Measurements from ENCODE around the gene GRIK3.

Gene GRIK3

GRCh38 chr1:37042506-37042905, 8.2 kb upstream of the GRIK3 start:
- DNase-seq, result no peak

- DNase-seq, result no peak
These were observed 7.2 kb upstream of the GRIK3 start for GRCh38 chr1:37041483-37041882.

- no peak for DNase-seq
These were observed 6.5 kb upstream of the GRIK3 start for GRCh38 chr1:37040773-37041172.

- DNase-seq, result no peak
These were observed 5.9 kb upstream of the GRIK3 start for GRCh38 chr1:37040261-37040660.

- no peak for DNase-seq
These were observed 4.1 kb upstream of the GRIK3 start for GRCh38 chr1:37038227-37039093.

- DNase-seq, result no peak
These were observed 3.4 kb upstream of the GRIK3 start for GRCh38 chr1:37037690-37038089.

- no peak for DNase-seq
These were observed 2.3 kb upstream of the GRIK3 start for GRCh38 chr1:37036667-37037053.

- DNase-seq, result no peak
These were observed 1.7 kb upstream of the GRIK3 start for GRCh38 chr1:37035796-37036666.

- DNase-seq, result no peak
These were observed 838 bp upstream of the GRIK3 start for GRCh38 chr1:37035014-37035691.

- no peak for DNase-seq
These were observed 787 bp downstream of the GRIK3 start for GRCh38 chr1:37033355-37034101.

GRCh38 chr1:37032660-37033354, 1.5 kb downstream of the GRIK3 start:
- no peak for DNase-seq

GRCh38 chr1:37031871-37032270, 2.4 kb downstream of the GRIK3 start:
- no peak for DNase-seq

GRCh38 chr1:37031429-37031828, 2.9 kb downstream of the GRIK3 start:
- no peak for DNase-seq

- DNase-seq, result no peak
These were observed 5.2 kb downstream of the GRIK3 start for GRCh38 chr1:37028981-37029617.

GRCh38 chr1:37021502-37021901, 12.8 kb downstream of the GRIK3 start:
- no peak for DNase-seq

GRCh38 chr1:37020653-37021277, 13.6 kb downstream of the GRIK3 start:
- no peak for DNase-seq

GRCh38 chr1:37018510-37018909, 15.8 kb downstream of the GRIK3 start:
- no peak for DNase-seq

GRCh38 chr1:37017720-37018119, 16.6 kb downstream of the GRIK3 start:
- DNase-seq, result no peak

GRCh38 chr1:37016121-37016520, 18.2 kb downstream of the GRIK3 start:
- no peak for DNase-seq

- DNase-seq, result no peak
These were observed 18.6 kb downstream of the GRIK3 start for GRCh38 chr1:37015713-37016112.

- no peak for DNase-seq
These were observed 22.1 kb downstream of the GRIK3 start for GRCh38 chr1:37012226-37012625.
